ENCODE data around the gene OR51A7. TPM values are rescaled to one million over a fixed set of nuclear protein-coding genes. Genes with fewer than 3 reads are reported as not detected.

The OR51A7 gene
- total RNA-seq, 1 experiment from 2014 or later, result not detected

- Histone ChIP-seq H3K9me2 (replicated peaks; ENCODE audit: low read length) (no peaks in the 10 kb centered on the region), H3K4me3 (ENCODE audit: low read length) (no peak overlapping the region), H3K36me3 (ENCODE audit: low read depth, low read length) (no peaks in the 10 kb centered on the region), H3K27ac (ENCODE audit: low read length) (no peak overlapping the region), H2AFZ (ENCODE audit: low read length) (no peak overlapping the region), H3K4me1 (ENCODE audit: insufficient read depth, low read length) (no peaks in the 10 kb centered on the region), H4K20me1 (ENCODE audit: low read length) (no peaks in the 10 kb centered on the region), H3F3A (ENCODE audit: low read length, unreplicated experiment) (no peaks in the 10 kb centered on the region), H3K79me2 (ENCODE audit: low read length) (no peaks in the 10 kb centered on the region), H3K9ac (ENCODE audit: low read length) (no peak overlapping the region), H3K4me2 (ENCODE audit: low read length) (no peak overlapping the region), H3K27me3 (ENCODE audit: low read length) (no peaks in the 10 kb centered on the region), H3K9me3 (ENCODE audit: low read length) (no peaks in the 10 kb centered on the region)
- intact Hi-C loops (cut with micrococcal nuclease), result no loop called here
- DNase-seq, result no peak
- CTCF ChIA-PET, result no interaction called here
- BruUV-seq (replicated peaks), result no TSS peak
- no peak for ATAC-seq
- POLR2A ChIA-PET (ENCODE audit: unreplicated experiment), result no interaction called here
- TF ChIP-seq EZH2phosphoT487 (IDR thresholded peaks at IDR 0.05; ENCODE audit: borderline replicate concordance, low read length) (no peak), EZH2 (IDR thresholded peaks at IDR 0.05; ENCODE audit: low read length, unreplicated experiment) (no peak)
- TF ChIP-seq, protein P1, sequence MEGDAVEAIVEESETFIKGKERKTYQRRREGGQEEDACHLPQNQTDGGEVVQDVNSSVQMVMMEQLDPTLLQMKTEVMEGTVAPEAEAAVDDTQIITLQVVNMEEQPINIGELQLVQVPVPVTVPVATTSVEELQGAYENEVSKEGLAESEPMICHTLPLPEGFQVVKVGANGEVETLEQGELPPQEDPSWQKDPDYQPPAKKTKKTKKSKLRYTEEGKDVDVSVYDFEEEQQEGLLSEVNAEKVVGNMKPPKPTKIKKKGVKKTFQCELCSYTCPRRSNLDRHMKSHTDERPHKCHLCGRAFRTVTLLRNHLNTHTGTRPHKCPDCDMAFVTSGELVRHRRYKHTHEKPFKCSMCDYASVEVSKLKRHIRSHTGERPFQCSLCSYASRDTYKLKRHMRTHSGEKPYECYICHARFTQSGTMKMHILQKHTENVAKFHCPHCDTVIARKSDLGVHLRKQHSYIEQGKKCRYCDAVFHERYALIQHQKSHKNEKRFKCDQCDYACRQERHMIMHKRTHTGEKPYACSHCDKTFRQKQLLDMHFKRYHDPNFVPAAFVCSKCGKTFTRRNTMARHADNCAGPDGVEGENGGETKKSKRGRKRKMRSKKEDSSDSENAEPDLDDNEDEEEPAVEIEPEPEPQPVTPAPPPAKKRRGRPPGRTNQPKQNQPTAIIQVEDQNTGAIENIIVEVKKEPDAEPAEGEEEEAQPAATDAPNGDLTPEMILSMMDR (conservative IDR thresholded peaks at IDR 0.05; ENCODE audit: low read depth, low read length), result no peak
Observed at GRCh38 chr11:4926608-4927007, 23.0 kb downstream of the OR51A7 start.

DNA sequence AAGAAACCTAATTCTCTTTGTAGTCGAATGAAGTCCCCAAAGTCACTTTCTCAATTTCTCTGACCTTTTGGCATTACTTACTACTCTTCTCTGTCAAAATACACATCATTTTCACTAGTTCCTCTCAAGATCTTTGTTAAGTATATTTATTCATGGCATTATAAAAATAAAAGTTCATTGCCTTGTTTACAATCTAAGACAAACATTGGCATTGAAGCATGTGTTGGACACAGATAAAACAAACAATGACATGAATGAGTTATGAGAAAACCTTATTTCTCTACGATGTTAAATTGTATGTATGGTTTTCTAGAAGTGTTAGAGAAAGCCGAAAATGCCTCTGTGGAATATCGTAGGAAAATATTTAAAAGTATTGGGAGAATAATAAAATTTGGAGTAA lies 29.2 kb downstream of the OR51A7 start:
- Histone ChIP-seq H2AFZ (ENCODE audit: low read length) (no peak overlapping the region), H3K4me3 (ENCODE audit: low read length) (no peak overlapping the region), H3K4me2 (ENCODE audit: low read length) (no peak overlapping the region), H3K36me3 (ENCODE audit: low read depth, low read length) (no peaks in the 10 kb centered on the region), H4K20me1 (ENCODE audit: low read length) (no peaks in the 10 kb centered on the region), H3F3A (ENCODE audit: low read length, unreplicated experiment) (no peaks in the 10 kb centered on the region), H3K79me2 (ENCODE audit: low read length) (no peaks in the 10 kb centered on the region), H3K9ac (ENCODE audit: low read length) (no peak overlapping the region), H3K27ac (ENCODE audit: low read length) (no peak overlapping the region), H3K4me1 (ENCODE audit: insufficient read depth, low read length) (no peaks in the 10 kb centered on the region), H3K9me3 (ENCODE audit: low read length) (no peaks in the 10 kb centered on the region), H3K27me3 (ENCODE audit: low read length) (no peaks in the 10 kb centered on the region), H3K9me2 (replicated peaks; ENCODE audit: low read length) (no peaks in the 10 kb centered on the region)
- intact Hi-C loops (cut with micrococcal nuclease), result no loop called here
- TF ChIP-seq, protein P1 (conservative IDR thresholded peaks at IDR 0.05; ENCODE audit: low read depth, low read length), result no peak
- no peak for TF ChIP-seq EZH2phosphoT487 (IDR thresholded peaks at IDR 0.05; ENCODE audit: borderline replicate concordance, low read length)
- no peak for TF ChIP-seq EZH2 (IDR thresholded peaks at IDR 0.05; ENCODE audit: low read length, unreplicated experiment)
- ATAC-seq (no peak), DNase-seq (no peak)
- BruUV-seq (replicated peaks), result no TSS peak
- POLR2A ChIA-PET (ENCODE audit: unreplicated experiment), result no interaction called here
- CTCF ChIA-PET, result no interaction called here

DNA sequence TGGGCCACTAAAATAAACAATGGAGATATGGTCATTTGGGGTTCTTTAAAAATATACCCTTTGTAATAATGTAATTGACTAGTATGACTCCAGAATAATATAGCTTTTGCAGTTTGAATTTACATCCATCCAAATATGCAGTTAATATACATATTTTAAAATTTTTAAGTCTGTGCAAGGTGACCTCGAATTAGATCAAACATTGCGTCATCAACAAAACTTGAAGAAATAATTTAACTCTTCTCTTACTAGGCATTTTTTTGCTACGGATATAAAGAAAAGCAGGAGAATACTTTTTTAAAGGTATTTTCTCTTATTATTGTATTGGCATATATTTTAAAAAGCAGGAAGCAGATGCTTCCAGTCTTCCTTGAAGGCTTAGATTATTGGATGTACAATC lies 33.2 kb downstream of the OR51A7 start:
- no peaks in the 10 kb centered on the region for H3F3A ChIP-seq (ENCODE audit: low read length, unreplicated experiment)
- no peak overlapping the region for H2AFZ ChIP-seq (ENCODE audit: low read length)
- H3K4me1 ChIP-seq (ENCODE audit: insufficient read depth, low read length), result no peaks in the 10 kb centered on the region
- intact Hi-C loops (cut with micrococcal nuclease), result no loop called here
- no peaks in the 10 kb centered on the region for H3K27me3 ChIP-seq (ENCODE audit: low read length)
- H3K4me3 ChIP-seq (ENCODE audit: low read length), result no peak overlapping the region
- no peak for TF ChIP-seq EZH2 (IDR thresholded peaks at IDR 0.05; ENCODE audit: low read length, unreplicated experiment)
- TF ChIP-seq, protein P1 (conservative IDR thresholded peaks at IDR 0.05; ENCODE audit: low read depth, low read length), result no peak
- no peak for TF ChIP-seq EZH2phosphoT487 (IDR thresholded peaks at IDR 0.05; ENCODE audit: borderline replicate concordance, low read length)
- H3K27ac ChIP-seq (ENCODE audit: low read length), result no peak overlapping the region
- no peaks in the 10 kb centered on the region for H3K36me3 ChIP-seq (ENCODE audit: low read depth, low read length)
- ChIA-PET CTCF (no interaction called here), POLR2A (ENCODE audit: unreplicated experiment) (no interaction called here)
- ATAC-seq (no peak), DNase-seq (no peak)
- H3K9me2 ChIP-seq (replicated peaks; ENCODE audit: low read length), result no peaks in the 10 kb centered on the region
- no peak overlapping the region for H3K4me2 ChIP-seq (ENCODE audit: low read length)
- H3K79me2 ChIP-seq (ENCODE audit: low read length), result no peaks in the 10 kb centered on the region
- H4K20me1 ChIP-seq (ENCODE audit: low read length), result no peaks in the 10 kb centered on the region
- H3K9ac ChIP-seq (ENCODE audit: low read length), result no peak overlapping the region
- H3K9me3 ChIP-seq (ENCODE audit: low read length), result no peaks in the 10 kb centered on the region
- BruUV-seq (replicated peaks), result no TSS peak
